ENCODE results near the gene SSBP1. TPM values are rescaled to one million over a fixed set of nuclear protein-coding genes. Genes with fewer than 3 reads are reported as not detected.

The SSBP1 gene
- polyA plus RNA-seq, 3 donors = 66.9 to 197 (median 184) TPM

DNA sequence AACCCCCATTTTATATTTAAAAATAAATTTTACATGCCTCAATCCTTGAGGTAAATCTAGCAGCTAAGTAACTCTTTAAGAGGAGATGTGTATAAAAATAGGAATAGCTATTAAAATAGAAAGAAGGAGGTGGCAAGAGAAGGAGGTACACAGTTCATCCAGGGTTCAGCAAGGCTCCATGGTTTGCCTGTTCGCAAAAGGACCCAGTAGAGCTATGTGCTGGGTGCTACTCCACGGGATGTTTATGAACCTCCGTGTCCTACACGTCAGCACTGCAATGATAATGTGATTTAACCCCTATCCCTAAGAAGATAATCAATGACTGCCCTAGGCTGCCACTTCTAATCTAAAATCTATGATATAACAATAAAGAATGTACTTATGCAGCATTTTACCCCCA lies 35.3 kb upstream of the SSBP1 start:
- peaks cover 22 to 31% (median 24%) of the 10 kb centered on the region in 3 donors for H3K27me3 Mint-ChIP-seq (ENCODE audit: low read depth in 3 of 3)
- 100% methylated on average over 1 of the region's 4 CpGs for WGBS (ENCODE audit: insufficient coverage)
- Histone ChIP-seq H3K27ac (ENCODE audit: low read depth in 1 of 2, low read length in 2 of 2) (no peak overlapping the region), H4K20me1 (ENCODE audit: insufficient read depth, low read length) (no peaks in the 10 kb centered on the region), H3K4me2 (replicated peaks; ENCODE audit: extremely low read depth, low read length, poor library complexity, severe bottlenecking) (no peak overlapping the region), H3K79me2 (ENCODE audit: insufficient read depth, low read length) (no peaks in the 10 kb centered on the region), H3K4me3 (replicated peaks in 1 of 3; ENCODE audit: low read depth in 2 of 3, low read length in 3 of 3) (no peak overlapping the region), H3K9ac (ENCODE audit: insufficient read depth, low read length, poor library complexity, severe bottlenecking) (no peak overlapping the region), H2AFZ (ENCODE audit: insufficient read depth, low read depth, low read length, poor library complexity, severe bottlenecking) (no peak overlapping the region), H3K36me3 (replicated peaks in 1 of 2; ENCODE audit: control insufficient read depth in 1 of 2, insufficient read depth in 2 of 2, low read length in 2 of 2) (no peaks in the 10 kb centered on the region), H3K27me3 (ENCODE audit: control insufficient read depth in 2 of 2, insufficient read depth in 2 of 2, low read length in 2 of 2) (peaks cover 14 to 18% of the 10 kb centered on the region in 2 donors), H3K4me1 (ENCODE audit: control insufficient read depth in 1 of 2, insufficient read depth in 2 of 2, low read length in 2 of 2) (peaks cover 15 to 22% of the 10 kb centered on the region in 2 donors), H3K9me3 (replicated peaks in 1 of 2; ENCODE audit: control insufficient read depth in 1 of 2, insufficient read depth in 1 of 2, low read length in 2 of 2) (no peaks in the 10 kb centered on the region)
- TF ChIP-seq CTCF (IDR thresholded peaks at IDR 0.05) = no peak
- H3K27ac Mint-ChIP-seq = no peak overlapping the region
- no peaks in the 10 kb centered on the region for H3K9me3 Mint-ChIP-seq
- intact Hi-C loops (cut with micrococcal nuclease) = loop anchor here in 1 of 2 donors (10.0 kb wide), 1 partner anchor 48 kb away; no protein-coding TSS in a partner anchor
- H3K36me3 Mint-ChIP-seq = peaks cover 0 to 5% of the 10 kb centered on the region in 2 donors
- no peak for DNase-seq
- H3K4me1 Mint-ChIP-seq = peaks cover 29% of the 10 kb centered on the region
- H3K4me3 Mint-ChIP-seq = peak overlapping the region in 1 of 2 donors; percentile 74

GRCh38 chr7:141704112-141704511 lies 34.0 kb upstream of the SSBP1 start:
- no peak for TF ChIP-seq CTCF (IDR thresholded peaks at IDR 0.05)
- no peaks in the 10 kb centered on the region for H4K20me1 ChIP-seq (ENCODE audit: insufficient read depth, low read length)
- no peak overlapping the region for H3K4me3 ChIP-seq (replicated peaks in 1 of 3; ENCODE audit: low read depth in 2 of 3, low read length in 3 of 3)
- H3K4me3 Mint-ChIP-seq = no peak overlapping the region
- peaks cover 14 to 18% of the 10 kb centered on the region in 2 donors for H3K27me3 ChIP-seq (ENCODE audit: control insufficient read depth in 2 of 2, insufficient read depth in 2 of 2, low read length in 2 of 2)
- H3K27ac ChIP-seq (ENCODE audit: low read depth in 1 of 2, low read length in 2 of 2) = no peak overlapping the region
- H3K4me1 Mint-ChIP-seq = peaks cover 16% of the 10 kb centered on the region
- no peaks in the 10 kb centered on the region for H3K36me3 ChIP-seq (replicated peaks in 1 of 2; ENCODE audit: control insufficient read depth in 1 of 2, insufficient read depth in 2 of 2, low read length in 2 of 2)
- H3K79me2 ChIP-seq (ENCODE audit: insufficient read depth, low read length) = no peaks in the 10 kb centered on the region
- H3K36me3 Mint-ChIP-seq = peaks cover 0 to 5% of the 10 kb centered on the region in 2 donors
- H3K9ac ChIP-seq (ENCODE audit: insufficient read depth, low read length, poor library complexity, severe bottlenecking) = no peak overlapping the region
- H2AFZ ChIP-seq (ENCODE audit: insufficient read depth, low read depth, low read length, poor library complexity, severe bottlenecking) = no peak overlapping the region
- 100% methylated on average over 2 of the region's 3 CpGs for WGBS (ENCODE audit: insufficient coverage)
- H3K4me1 ChIP-seq (ENCODE audit: control insufficient read depth in 1 of 2, insufficient read depth in 2 of 2, low read length in 2 of 2) = peaks cover 10 to 12% of the 10 kb centered on the region in 2 donors
- no peaks in the 10 kb centered on the region for H3K9me3 ChIP-seq (replicated peaks in 1 of 2; ENCODE audit: control insufficient read depth in 1 of 2, insufficient read depth in 1 of 2, low read length in 2 of 2)
- no peaks in the 10 kb centered on the region for H3K9me3 Mint-ChIP-seq
- intact Hi-C loops (cut with micrococcal nuclease) = loop anchor here in 1 of 2 donors (10.0 kb wide), 1 partner anchor 49 kb away; no protein-coding TSS in a partner anchor
- DNase-seq = no peak
- H3K27ac Mint-ChIP-seq = no peak overlapping the region
- H3K27me3 Mint-ChIP-seq (ENCODE audit: low read depth in 3 of 3) = peaks cover 22 to 31% (median 24%) of the 10 kb centered on the region in 3 donors
- H3K4me2 ChIP-seq (replicated peaks; ENCODE audit: extremely low read depth, low read length, poor library complexity, severe bottlenecking) = no peak overlapping the region

Data from CD14-positive monocyte (primary cell).